Panc1 (cell line): ENCODE data around the gene HNF1A. TPM values are rescaled to one million over a fixed set of nuclear protein-coding genes. Genes with fewer than 3 reads are reported as not detected.

ENCODE experiments used
- ATAC-seq: fragments of 200-7000 bp; cut with Tn5 transposase; 2 replicates; pipeline ENCODE4 v1.9.1; 2020; ENCODE audit warnings: mild to moderate bottlenecking, moderate library complexity
- BruUV-seq: library from RNA; stranded (reverse); fragments of 400-500 nt; replicated peaks from 2 replicates; lab custom pipeline; 2021; lab: Mats Ljungman, UMichigan
- CTCF ChIA-PET: fragments of 300-600 bp; sonication (Branson Sonifier 250); formaldehyde crosslinking; loops from one replicate; lab custom pipeline; 2022; ENCODE audit warnings: antibody characterized with exemption; lab: Charles Lee
- POLR2A ChIA-PET: fragments of 300-600 bp; sonication (Branson Sonifier 250); formaldehyde crosslinking; loops from one replicate; lab custom pipeline; 2022; ENCODE audit warnings: antibody characterized with exemption; lab: Charles Lee
- DNase-seq: peaks from one replicate; pipeline ENCODE4 v3.0.0-alpha.2; 2010; ENCODE audit warnings: low read depth, low spot score
- H3K27ac ChIP-seq: 2 replicates; pipeline ENCODE4 v1.5.1; 2011; ENCODE audit warnings: mild to moderate bottlenecking, low read length, inconsistent platforms
- H3K27me3 ChIP-seq: fragments of 200-500 bp; sonication (Bioruptor generic); 2 replicates; pipeline ENCODE4 v1.6.0; 2014; ENCODE audit warnings: low read length, inconsistent platforms; ENCODE audit not compliant: control insufficient read depth, insufficient read depth
- H3K36me3 ChIP-seq: fragments of 200-500 bp; sonication (Bioruptor generic); 2 replicates; pipeline ENCODE4 v1.5.1; 2014; ENCODE audit warnings: inconsistent platforms, mild to moderate bottlenecking, low read length, moderate library complexity; ENCODE audit not compliant: control insufficient read depth, insufficient read depth
- H3K4me1 ChIP-seq: 2 replicates; pipeline ENCODE4 v1.5.1; 2011; ENCODE audit warnings: inconsistent platforms, mild to moderate bottlenecking, low read length, moderate library complexity; ENCODE audit not compliant: control insufficient read depth, insufficient read depth
- H3K4me3 ChIP-seq, 2 experiments: 2 replicates each; pipeline ENCODE4 v1.5.1; 2011 to 2012; ENCODE audit warnings: low read depth in 2 of 2, low read length in 2 of 2, mild to moderate bottlenecking in 2 of 2, inconsistent platforms in 1 of 2, moderate library complexity in 1 of 2
- H3K9me3 ChIP-seq: fragments of 200-500 bp; sonication (Bioruptor generic); 2 replicates; pipeline ENCODE4 v1.5.1; 2014; ENCODE audit warnings: low read depth, mild to moderate bottlenecking, inconsistent platforms, low read length, moderate library complexity; ENCODE audit not compliant: control insufficient read depth, insufficient read depth
- CTCF ChIP-seq: fragments of 450-650 bp; IDR thresholded peaks from 2 replicates; pipeline ENCODE4 v1.5.1; 2017; ENCODE audit warnings: mild to moderate bottlenecking
- POLR2AphosphoS5 ChIP-seq: IDR thresholded peaks from 2 replicates; pipeline ENCODE4 v1.6.1; 2012; ENCODE audit warnings: mild to moderate bottlenecking, low read depth, low read length, moderate library complexity
- SIN3A ChIP-seq: IDR thresholded peaks from 2 replicates; pipeline ENCODE4 v1.6.1; 2012; ENCODE audit warnings: low read depth, mild to moderate bottlenecking, low read length, moderate library complexity, borderline replicate concordance; ENCODE audit not compliant: insufficient read depth
- TCF7L2 ChIP-seq: IDR thresholded peaks from 2 replicates; pipeline ENCODE4 v1.6.1; 2011; ENCODE audit warnings: mild to moderate bottlenecking, low read depth, low read length, inconsistent platforms
- in situ Hi-C: cut with HindIII; loops from 2 replicates; pipeline ENCODE4 v1.10.0; 2016; ENCODE audit warnings: low sequenced_read_pairs, low pct_unique_long_range_greater_than_20kb
- intact Hi-C: fragments of 100-400 bp; cut with micrococcal nuclease; formaldehyde crosslinking; loops from one replicate; pipeline ENCODE4 v1.10.0; 2022; ENCODE audit not compliant: unreplicated experiment
- total RNA-seq: library from RNA; stranded (reverse); gene quantifications from one replicate; pipeline ENCODE4 v1.2.1, GENCODE V29; 2021; ENCODE audit not compliant: unreplicated experiment
- TF ChIP-seq, protein P1 (sequence below), 2 experiments: IDR thresholded peaks; 2 replicates each; pipeline ENCODE4 v1.6.1; 2011 to 2012; ENCODE audit warnings: low read depth in 2 of 2, control low read depth in 1 of 2, low read length in 1 of 2, mild to moderate bottlenecking in 1 of 2, moderate library complexity in 1 of 2; ENCODE audit not compliant: insufficient read depth in 1 of 2

The HNF1A gene
- total RNA-seq, 1 experiment from 2014 or later = 0.26 TPM

DNA sequence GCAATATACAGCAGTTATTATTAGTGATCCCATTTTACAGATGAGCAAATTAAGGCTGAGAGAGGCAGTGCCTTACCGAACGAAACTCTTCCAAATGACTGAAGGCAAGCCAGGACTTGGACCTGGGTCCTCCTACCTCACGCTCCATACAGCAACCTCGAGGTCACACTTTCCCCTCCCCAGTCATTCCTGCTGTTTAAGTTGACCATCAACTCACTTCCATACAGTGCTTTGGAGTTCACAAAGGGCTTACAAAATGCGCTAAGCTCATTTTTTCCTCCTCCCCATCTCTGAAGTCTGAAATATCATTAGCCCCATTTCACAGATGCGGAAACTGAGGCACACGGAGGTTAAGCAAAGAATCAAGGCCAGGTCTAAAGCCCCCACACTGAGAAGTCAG lies 4.3 kb downstream of the HNF1A start:
- CTCF ChIA-PET = interaction anchor here (0.5 to 0.6 kb wide), 2 partner anchors 47 to 546 kb away, joined by 5 to 18 read pairs; no protein-coding TSS in a partner anchor
- Histone ChIP-seq H3K27ac (no peak overlapping the region), H3K4me3 (no peak overlapping the region), H3K27me3 (no peaks in the 10 kb centered on the region), H3K9me3 (no peaks in the 10 kb centered on the region), H3K36me3 (no peaks in the 10 kb centered on the region), H3K4me1 (peaks cover 19% of the 10 kb centered on the region)
- no peak for ATAC-seq
- intact Hi-C loops (no loop called here), in situ Hi-C loops (no loop called here)
- TF ChIP-seq TCF7L2 = no peak
- TF ChIP-seq SIN3A = no peak
- TF ChIP-seq, protein P1, sequence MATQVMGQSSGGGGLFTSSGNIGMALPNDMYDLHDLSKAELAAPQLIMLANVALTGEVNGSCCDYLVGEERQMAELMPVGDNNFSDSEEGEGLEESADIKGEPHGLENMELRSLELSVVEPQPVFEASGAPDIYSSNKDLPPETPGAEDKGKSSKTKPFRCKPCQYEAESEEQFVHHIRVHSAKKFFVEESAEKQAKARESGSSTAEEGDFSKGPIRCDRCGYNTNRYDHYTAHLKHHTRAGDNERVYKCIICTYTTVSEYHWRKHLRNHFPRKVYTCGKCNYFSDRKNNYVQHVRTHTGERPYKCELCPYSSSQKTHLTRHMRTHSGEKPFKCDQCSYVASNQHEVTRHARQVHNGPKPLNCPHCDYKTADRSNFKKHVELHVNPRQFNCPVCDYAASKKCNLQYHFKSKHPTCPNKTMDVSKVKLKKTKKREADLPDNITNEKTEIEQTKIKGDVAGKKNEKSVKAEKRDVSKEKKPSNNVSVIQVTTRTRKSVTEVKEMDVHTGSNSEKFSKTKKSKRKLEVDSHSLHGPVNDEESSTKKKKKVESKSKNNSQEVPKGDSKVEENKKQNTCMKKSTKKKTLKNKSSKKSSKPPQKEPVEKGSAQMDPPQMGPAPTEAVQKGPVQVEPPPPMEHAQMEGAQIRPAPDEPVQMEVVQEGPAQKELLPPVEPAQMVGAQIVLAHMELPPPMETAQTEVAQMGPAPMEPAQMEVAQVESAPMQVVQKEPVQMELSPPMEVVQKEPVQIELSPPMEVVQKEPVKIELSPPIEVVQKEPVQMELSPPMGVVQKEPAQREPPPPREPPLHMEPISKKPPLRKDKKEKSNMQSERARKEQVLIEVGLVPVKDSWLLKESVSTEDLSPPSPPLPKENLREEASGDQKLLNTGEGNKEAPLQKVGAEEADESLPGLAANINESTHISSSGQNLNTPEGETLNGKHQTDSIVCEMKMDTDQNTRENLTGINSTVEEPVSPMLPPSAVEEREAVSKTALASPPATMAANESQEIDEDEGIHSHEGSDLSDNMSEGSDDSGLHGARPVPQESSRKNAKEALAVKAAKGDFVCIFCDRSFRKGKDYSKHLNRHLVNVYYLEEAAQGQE (IDR thresholded peaks at IDR 0.05; ENCODE audit: insufficient read depth in 1 of 2, low read depth in 2 of 2, low read length in 1 of 2) = no peak
- TF ChIP-seq CTCF = no peak
- no peak for TF ChIP-seq POLR2AphosphoS5
- no TSS peak for BruUV-seq
- POLR2A ChIA-PET = no interaction called here
- no peak for DNase-seq

- H3K27ac ChIP-seq = no peak overlapping the region
- no peak for DNase-seq
- intact Hi-C loops (no loop called here), in situ Hi-C loops (no loop called here)
- no peaks in the 10 kb centered on the region for H3K27me3 ChIP-seq
- POLR2A ChIA-PET = interaction anchor here (0.6 kb wide), 1 partner anchor 76 kb away, joined by 6 read pairs; no protein-coding TSS in a partner anchor
- no peaks in the 10 kb centered on the region for H3K36me3 ChIP-seq
- H3K4me3 ChIP-seq = no peak overlapping the region
- TF ChIP-seq, protein P1 (IDR thresholded peaks at IDR 0.05; ENCODE audit: insufficient read depth in 1 of 2, low read depth in 2 of 2, low read length in 1 of 2) = no peak
- TF ChIP-seq POLR2AphosphoS5 (no peak), CTCF (no peak), TCF7L2 (no peak), SIN3A (no peak)
- ATAC-seq = no peak
- CTCF ChIA-PET = interaction anchor here (1.6 kb wide), 1 partner anchor 11 kb away, joined by 3 read pairs; no protein-coding TSS in a partner anchor
- H3K9me3 ChIP-seq = no peaks in the 10 kb centered on the region
- peaks cover 9% of the 10 kb centered on the region for H3K4me1 ChIP-seq
- no TSS peak for BruUV-seq
These were observed 5.4 kb downstream of the HNF1A start for GRCh38 chr12:120983759-120984158.
